ENCODE measurements around the gene TIMM44.
A peak's percentile ranks its signal among the peaks of the same experiment; 100 is the strongest.

TIMM44 gene

GRCh38 chr19:7927605-7928333, 15.7 kb downstream of the TIMM44 start:
- peak overlapping the region; percentile 58 for H3K27ac ChIP-seq

GRCh38 chr19:7926727-7927604, 16.5 kb downstream of the TIMM44 start:
- H3K36me3 ChIP-seq = peaks cover 45% of the 10 kb centered on the region

More at GRCh38 chr19:7927605-7928333, 15.7 kb downstream of the TIMM44 start:
- TF ChIP-seq, protein P1, sequence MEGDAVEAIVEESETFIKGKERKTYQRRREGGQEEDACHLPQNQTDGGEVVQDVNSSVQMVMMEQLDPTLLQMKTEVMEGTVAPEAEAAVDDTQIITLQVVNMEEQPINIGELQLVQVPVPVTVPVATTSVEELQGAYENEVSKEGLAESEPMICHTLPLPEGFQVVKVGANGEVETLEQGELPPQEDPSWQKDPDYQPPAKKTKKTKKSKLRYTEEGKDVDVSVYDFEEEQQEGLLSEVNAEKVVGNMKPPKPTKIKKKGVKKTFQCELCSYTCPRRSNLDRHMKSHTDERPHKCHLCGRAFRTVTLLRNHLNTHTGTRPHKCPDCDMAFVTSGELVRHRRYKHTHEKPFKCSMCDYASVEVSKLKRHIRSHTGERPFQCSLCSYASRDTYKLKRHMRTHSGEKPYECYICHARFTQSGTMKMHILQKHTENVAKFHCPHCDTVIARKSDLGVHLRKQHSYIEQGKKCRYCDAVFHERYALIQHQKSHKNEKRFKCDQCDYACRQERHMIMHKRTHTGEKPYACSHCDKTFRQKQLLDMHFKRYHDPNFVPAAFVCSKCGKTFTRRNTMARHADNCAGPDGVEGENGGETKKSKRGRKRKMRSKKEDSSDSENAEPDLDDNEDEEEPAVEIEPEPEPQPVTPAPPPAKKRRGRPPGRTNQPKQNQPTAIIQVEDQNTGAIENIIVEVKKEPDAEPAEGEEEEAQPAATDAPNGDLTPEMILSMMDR (IDR thresholded peaks at IDR 0.05; ENCODE audit: low read depth, low read length) = no peak
- Histone ChIP-seq H3K27me3 (ENCODE audit: insufficient read depth, low read depth, severe bottlenecking) (no peaks in the 10 kb centered on the region), H3K4me3 (ENCODE audit: low read depth, low read length) (no peak overlapping the region), H3K9me3 (ENCODE audit: severe bottlenecking) (no peaks in the 10 kb centered on the region), H3K36me3 (peaks cover 45% of the 10 kb centered on the region)
- DNase-seq = no peak

GRCh38 chr19:7926021-7926726, 17.3 kb downstream of the TIMM44 start, which contains the start of gene CTXN1:
TSS of gene CTXN1 (minus strand) at chr19:7926135. CDS start at chr19:7925538, 597 bp downstream.
- H3K4me3 ChIP-seq (ENCODE audit: low read depth, low read length) = peak within 1 kb of the TSS; percentile 53
- TF ChIP-seq, protein P1 (IDR thresholded peaks at IDR 0.05; ENCODE audit: low read depth, low read length) = 0 out of 2 replicates have a peak, but pooled peaks have one; percentile 17
- DNase-seq = peak; percentile 77
- no peaks in the 10 kb centered on the region for H3K9me3 ChIP-seq (ENCODE audit: severe bottlenecking)
- peak within 1 kb of the TSS; percentile 92 for H3K27ac ChIP-seq
- H3K27me3 ChIP-seq (ENCODE audit: insufficient read depth, low read depth, severe bottlenecking) = no peaks in the 10 kb centered on the region
- H3K36me3 ChIP-seq = peaks cover 43% of the 10 kb centered on the region

More at GRCh38 chr19:7926727-7927604, 16.5 kb downstream of the TIMM44 start:
- H3K27me3 ChIP-seq (ENCODE audit: insufficient read depth, low read depth, severe bottlenecking) = no peaks in the 10 kb centered on the region
- TF ChIP-seq, protein P1 (IDR thresholded peaks at IDR 0.05; ENCODE audit: low read depth, low read length) = no peak
- peak overlapping the region; percentile 79 for H3K27ac ChIP-seq
- DNase-seq = peak; percentile 45
- no peaks in the 10 kb centered on the region for H3K9me3 ChIP-seq (ENCODE audit: severe bottlenecking)
- H3K4me3 ChIP-seq (ENCODE audit: low read depth, low read length) = peak overlapping the region; percentile 53; the same call in 1 of the 2 replicates

DNA sequence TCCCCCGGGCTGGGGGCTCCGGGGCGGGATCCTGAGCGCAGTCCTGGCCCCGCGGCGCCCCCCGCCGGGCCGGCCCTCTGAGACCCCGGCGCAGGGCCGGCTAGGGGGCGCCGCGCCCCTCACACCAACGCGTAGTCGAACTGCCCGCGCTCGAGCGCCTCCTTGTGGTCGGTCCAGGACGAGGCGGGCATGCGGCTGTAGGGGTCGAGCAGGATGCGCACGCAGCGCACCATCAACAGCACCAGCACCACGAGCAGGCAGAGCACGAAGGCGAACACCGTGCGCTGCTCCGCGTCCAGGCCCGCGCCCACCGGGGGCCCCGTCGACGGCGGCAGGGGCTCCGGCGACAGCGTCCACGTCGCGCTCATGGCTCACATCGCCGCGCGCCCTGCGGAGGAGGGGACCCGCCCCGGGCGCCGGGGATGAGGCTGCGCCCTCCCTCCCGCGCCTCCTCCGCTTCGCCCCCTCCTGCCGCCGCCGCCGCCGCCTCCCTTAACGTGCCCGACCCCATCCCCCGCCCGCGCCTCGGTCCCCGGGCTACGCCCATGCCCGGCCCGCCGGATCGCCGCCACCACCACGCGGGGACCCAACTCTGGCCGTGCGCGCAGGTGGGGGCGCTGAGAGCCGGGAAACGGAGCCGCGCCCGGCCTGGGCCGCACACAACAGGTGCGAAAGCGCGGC, 18.2 kb downstream of the TIMM44 start:
- H3K9me3 ChIP-seq (ENCODE audit: severe bottlenecking) = no peaks in the 10 kb centered on the region
- H3K27me3 ChIP-seq (ENCODE audit: insufficient read depth, low read depth, severe bottlenecking) = no peaks in the 10 kb centered on the region
- H3K4me3 ChIP-seq (ENCODE audit: low read depth, low read length) = peak overlapping the region; percentile 34
- peaks cover 35% of the 10 kb centered on the region for H3K36me3 ChIP-seq
- TF ChIP-seq, protein P1 (IDR thresholded peaks at IDR 0.05; ENCODE audit: low read depth, low read length) = peak; percentile 96
- H3K27ac ChIP-seq = peak overlapping the region; percentile 92
- DNase-seq = peak; percentile 86

DNA sequence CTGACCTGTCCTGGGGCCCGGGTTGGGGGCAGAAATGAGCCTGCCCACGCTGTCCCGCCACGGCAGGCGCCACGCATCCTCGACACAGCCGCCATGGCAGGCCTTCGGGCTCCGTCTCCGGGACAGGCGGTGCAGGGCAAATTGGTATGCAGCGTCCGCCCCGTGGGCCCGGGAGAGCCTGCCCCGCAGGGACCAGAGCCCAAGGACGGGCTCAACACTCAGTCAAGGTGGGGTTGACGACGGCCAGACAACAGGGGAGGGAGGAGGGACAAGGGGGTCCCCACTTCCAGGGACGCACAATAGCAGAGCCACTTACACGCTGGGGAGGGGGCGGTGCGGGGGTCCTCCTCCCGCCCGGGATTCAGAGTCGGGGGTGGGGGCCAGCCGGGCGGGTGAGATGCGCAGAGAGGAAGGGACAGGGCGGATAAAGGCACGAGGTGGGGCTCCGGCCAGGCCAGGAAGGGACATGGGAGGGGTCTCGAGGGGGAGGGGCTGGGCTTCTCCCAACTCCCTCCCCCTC, 18.8 kb downstream of the TIMM44 start:
- peak overlapping the region; percentile 34 for H3K4me3 ChIP-seq (ENCODE audit: low read depth, low read length)
- no peaks in the 10 kb centered on the region for H3K9me3 ChIP-seq (ENCODE audit: severe bottlenecking)
- no peaks in the 10 kb centered on the region for H3K27me3 ChIP-seq (ENCODE audit: insufficient read depth, low read depth, severe bottlenecking)
- H3K36me3 ChIP-seq = peaks cover 34% of the 10 kb centered on the region
- TF ChIP-seq, protein P1 (IDR thresholded peaks at IDR 0.05; ENCODE audit: low read depth, low read length) = no peak
- DNase-seq = no peak
- H3K27ac ChIP-seq = peak overlapping the region; percentile 92
